SJSA1 (cell line): Measurements from ENCODE around the gene LHX4. TPM values are rescaled to one million over a fixed set of nuclear protein-coding genes. Genes with fewer than 3 reads are reported as not detected.

Experiments
- DNase-seq, 2 experiments: peaks; one replicate each; pipeline ENCODE4 v3.0.0-alpha.2; 2015 to 2020; ENCODE audit warnings: low spot score in 2 of 2, low read depth in 1 of 2
- H3K27ac ChIP-seq: fragments of 250-450 bp; sonication (Bioruptor Pico); 2 replicates; pipeline ENCODE4 v1.5.1; 2020; ENCODE audit warnings: mild to moderate bottlenecking, moderate library complexity
- H3K27me3 ChIP-seq: fragments of 250-450 bp; sonication (Bioruptor Pico); replicated peaks from 2 replicates; pipeline ENCODE4 v1.5.1; 2020; ENCODE audit warnings: mild to moderate bottlenecking, moderate library complexity
- H3K36me3 ChIP-seq: fragments of 250-450 bp; sonication (Bioruptor Pico); 2 replicates; pipeline ENCODE4 v1.5.1; 2020; ENCODE audit warnings: mild to moderate bottlenecking
- H3K4me1 ChIP-seq: fragments of 250-450 bp; sonication (Bioruptor Pico); replicated peaks from 2 replicates; pipeline ENCODE4 v1.6.1; 2021; ENCODE audit warnings: mild to moderate bottlenecking
- H3K4me3 ChIP-seq: fragments of 250-450 bp; sonication (Bioruptor Pico); 2 replicates; pipeline ENCODE4 v1.5.1; 2020; ENCODE audit warnings: mild to moderate bottlenecking
- H3K9me3 ChIP-seq: fragments of 250-450 bp; sonication (Bioruptor Pico); replicated peaks from 2 replicates; pipeline ENCODE4 v1.5.1; 2020; ENCODE audit warnings: mild to moderate bottlenecking
- total RNA-seq: library from RNA; depleted of rRNA; stranded (reverse); fragments of >200 nt; shearing (Covaris generic); gene quantifications from 2 replicates; pipeline ENCODE4 v1.2.3, GENCODE V29; 2014

LHX4 gene
- total RNA-seq, 1 experiment from 2014 or later = 4.6 TPM

GRCh38 chr1:180248731-180249681 is 18.9 kb downstream of the LHX4 start:
- H3K27me3 ChIP-seq = no peaks in the 10 kb centered on the region
- DNase-seq = peak; percentile 81 to 93
- no peaks in the 10 kb centered on the region for H3K9me3 ChIP-seq
- H3K4me1 ChIP-seq = peaks cover 64% of the 10 kb centered on the region
- peak overlapping the region; percentile 73 for H3K27ac ChIP-seq
- no peaks in the 10 kb centered on the region for H3K36me3 ChIP-seq
- no peak overlapping the region for H3K4me3 ChIP-seq

DNA sequence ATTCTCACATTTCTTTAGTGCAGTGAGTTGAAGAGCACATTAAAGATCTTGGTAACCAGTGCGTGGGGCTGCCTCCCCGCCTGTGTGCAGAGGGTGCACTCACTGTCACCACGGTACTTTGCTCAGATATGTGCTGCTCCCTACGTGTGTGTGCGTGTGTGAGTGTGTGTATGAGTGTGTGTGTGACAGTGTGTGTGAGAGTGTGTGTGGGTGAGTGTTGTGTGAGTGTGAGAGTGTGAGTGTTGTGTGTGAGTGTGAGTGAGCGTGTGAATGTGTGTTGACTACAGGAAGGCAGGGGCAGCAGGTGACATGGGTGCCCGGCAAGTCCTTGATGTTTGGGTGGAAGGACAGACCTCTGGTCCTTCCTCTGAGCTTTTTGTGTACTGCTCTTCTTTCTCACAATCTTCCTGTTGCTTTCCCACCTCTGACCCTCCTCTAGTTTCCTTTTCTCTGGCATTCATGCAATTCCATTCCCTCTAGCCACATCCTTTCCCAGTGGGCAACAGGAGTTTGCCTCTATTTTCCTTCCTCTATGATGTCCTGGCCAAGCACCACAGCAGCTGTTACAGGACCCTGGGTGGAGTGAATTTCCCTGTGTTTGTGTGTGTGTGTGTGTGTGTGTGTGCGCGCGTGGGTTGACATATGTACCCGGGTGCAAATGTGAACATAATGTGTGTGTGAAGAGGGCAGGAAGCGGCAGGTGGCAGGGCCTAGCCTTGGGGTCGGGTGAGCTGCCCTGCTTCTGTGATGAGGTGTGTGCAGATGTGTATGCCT is 19.8 kb downstream of the LHX4 start:
- DNase-seq = peak in 1 of 2 experiments; percentile 54
- H3K36me3 ChIP-seq = no peaks in the 10 kb centered on the region
- no peak overlapping the region for H3K4me3 ChIP-seq
- no peaks in the 10 kb centered on the region for H3K9me3 ChIP-seq
- H3K4me1 ChIP-seq = peaks cover 73% of the 10 kb centered on the region
- peak overlapping the region; percentile 73 for H3K27ac ChIP-seq
- H3K27me3 ChIP-seq = no peaks in the 10 kb centered on the region

- DNase-seq = no peak
- Histone ChIP-seq H3K27ac (peak overlapping the region; percentile 73), H3K9me3 (no peaks in the 10 kb centered on the region), H3K27me3 (no peaks in the 10 kb centered on the region), H3K4me3 (no peak overlapping the region), H3K36me3 (no peaks in the 10 kb centered on the region), H3K4me1 (peaks cover 78% of the 10 kb centered on the region)
Measured at GRCh38 chr1:180250499-180250770, 20.4 kb downstream of the LHX4 start.

- Histone ChIP-seq H3K27ac (no peak overlapping the region; the same call in 1 of the 2 replicates), H3K4me1 (peaks cover 84% of the 10 kb centered on the region), H3K27me3 (no peaks in the 10 kb centered on the region), H3K4me3 (no peak overlapping the region), H3K9me3 (no peaks in the 10 kb centered on the region), H3K36me3 (no peaks in the 10 kb centered on the region)
- DNase-seq = no peak
Measured at GRCh38 chr1:180250883-180251509, 20.9 kb downstream of the LHX4 start.

DNA sequence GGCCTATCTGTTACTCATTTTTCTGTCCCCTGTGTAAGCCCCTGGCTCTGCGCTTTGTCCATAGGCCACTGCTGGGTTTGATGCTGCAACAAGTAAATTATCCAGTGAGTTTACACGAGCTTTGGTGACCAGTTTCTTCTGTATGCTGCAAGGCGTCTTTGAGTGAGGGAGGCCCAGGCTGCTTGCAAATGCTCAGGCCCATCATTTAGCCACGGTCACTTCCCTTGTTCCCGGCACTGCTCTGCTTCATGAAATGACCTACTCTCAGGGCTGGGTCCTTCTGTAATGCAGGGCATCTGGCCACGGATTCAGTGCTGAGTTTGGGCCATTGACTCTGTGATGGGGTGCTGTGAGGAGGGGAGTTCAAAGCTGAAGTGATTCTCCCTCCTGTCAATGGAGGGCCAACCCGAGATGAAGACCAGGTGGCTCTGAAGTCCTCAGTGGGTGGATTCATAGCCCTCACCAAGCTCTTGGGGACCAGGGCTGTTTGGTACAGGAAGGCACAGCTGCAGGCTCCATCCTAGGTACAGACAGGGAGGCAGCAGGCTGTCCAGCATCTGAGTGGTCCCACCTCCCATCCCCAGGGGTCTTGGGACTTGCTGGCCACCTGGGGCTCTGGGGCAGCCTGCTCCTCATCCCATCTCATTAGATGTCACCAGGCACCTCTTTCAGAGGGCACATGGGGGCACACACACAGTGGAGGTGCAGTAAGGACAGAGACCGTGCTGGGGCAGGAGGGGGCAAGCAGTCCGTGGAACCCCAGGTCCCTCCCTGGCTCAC is 21.7 kb downstream of the LHX4 start:
- Histone ChIP-seq H3K27ac (no peak overlapping the region), H3K4me1 (peaks cover 85% of the 10 kb centered on the region), H3K27me3 (no peaks in the 10 kb centered on the region), H3K9me3 (no peaks in the 10 kb centered on the region), H3K4me3 (no peak overlapping the region), H3K36me3 (no peaks in the 10 kb centered on the region)
- no peak for DNase-seq

GRCh38 chr1:180252638-180253536 is 22.8 kb downstream of the LHX4 start:
- Histone ChIP-seq H3K4me3 (no peak overlapping the region), H3K27ac (peak overlapping the region; percentile 41; the same call in 1 of the 2 replicates), H3K4me1 (peaks cover 77% of the 10 kb centered on the region), H3K36me3 (no peaks in the 10 kb centered on the region), H3K27me3 (no peaks in the 10 kb centered on the region), H3K9me3 (no peaks in the 10 kb centered on the region)
- DNase-seq = peak; percentile 83 to 90

DNA sequence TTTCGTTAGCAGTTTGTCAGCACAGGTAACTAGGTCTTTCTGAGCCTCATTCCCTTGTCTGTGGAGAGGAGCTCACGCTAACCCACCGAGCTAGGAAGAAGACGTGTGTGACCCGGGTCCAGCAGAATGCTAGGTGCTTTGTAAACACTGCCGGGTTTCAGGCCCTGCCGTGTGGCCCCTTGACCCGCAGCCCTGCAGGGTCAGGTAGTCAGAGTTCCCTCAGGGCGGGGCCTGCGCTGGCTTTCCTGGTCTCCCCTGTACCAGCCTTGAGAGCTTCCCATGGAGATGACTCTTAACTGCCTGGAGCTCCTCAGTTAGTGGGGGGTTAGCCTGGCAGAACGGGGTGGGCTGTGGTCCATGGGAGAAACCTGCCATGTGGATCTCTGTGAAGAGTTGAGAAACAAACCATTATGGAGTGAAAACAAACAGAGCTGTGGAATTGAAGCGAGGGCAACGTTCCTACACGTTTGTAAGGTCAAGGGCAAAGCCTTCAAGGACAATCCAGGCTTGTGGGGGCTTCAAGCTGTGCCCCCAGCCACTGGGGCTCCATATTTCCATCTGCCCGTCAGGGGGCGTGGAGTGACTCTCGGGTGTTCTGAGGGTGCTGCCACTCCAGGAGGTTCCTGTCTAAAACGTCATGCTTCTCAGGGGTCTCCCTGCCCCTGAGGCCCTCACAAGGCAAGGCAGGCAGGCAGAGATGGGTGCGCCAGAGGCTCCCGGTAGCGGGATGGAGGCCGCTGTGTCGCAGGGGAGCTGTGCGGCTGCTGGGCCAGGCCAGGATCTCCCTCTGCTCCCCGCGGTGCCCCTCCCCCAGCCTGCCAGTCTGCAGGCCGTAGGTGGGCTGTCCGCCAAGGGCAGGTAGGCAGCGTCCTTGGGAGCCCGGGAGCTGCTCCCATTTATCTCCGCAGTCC is 23.8 kb downstream of the LHX4 start:
- Histone ChIP-seq H3K36me3 (no peaks in the 10 kb centered on the region), H3K27me3 (no peaks in the 10 kb centered on the region), H3K27ac (peak overlapping the region; percentile 41), H3K9me3 (no peaks in the 10 kb centered on the region), H3K4me1 (peaks cover 67% of the 10 kb centered on the region), H3K4me3 (no peak overlapping the region)
- DNase-seq = no peak

DNA sequence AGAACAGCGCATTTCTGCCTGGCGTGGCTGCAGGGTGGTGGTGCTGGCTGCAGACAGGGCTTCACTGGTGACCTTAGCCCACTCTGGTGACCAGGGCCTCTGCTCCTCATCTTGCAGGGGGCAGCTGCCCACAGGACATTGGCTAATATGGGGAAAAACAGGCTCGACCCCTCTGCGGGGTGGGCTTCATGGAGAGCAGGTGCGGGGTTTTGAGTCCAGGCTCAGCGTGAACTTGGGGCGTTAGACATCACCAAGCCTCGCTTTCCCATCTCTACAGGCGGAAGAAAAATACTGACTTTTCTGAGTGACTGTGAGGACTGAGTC is 24.4 kb downstream of the LHX4 start:
- Histone ChIP-seq H3K27ac (peak overlapping the region; percentile 41), H3K27me3 (no peaks in the 10 kb centered on the region), H3K36me3 (no peaks in the 10 kb centered on the region), H3K4me3 (no peak overlapping the region), H3K4me1 (peaks cover 61% of the 10 kb centered on the region), H3K9me3 (no peaks in the 10 kb centered on the region)
- no peak for DNase-seq

DNA sequence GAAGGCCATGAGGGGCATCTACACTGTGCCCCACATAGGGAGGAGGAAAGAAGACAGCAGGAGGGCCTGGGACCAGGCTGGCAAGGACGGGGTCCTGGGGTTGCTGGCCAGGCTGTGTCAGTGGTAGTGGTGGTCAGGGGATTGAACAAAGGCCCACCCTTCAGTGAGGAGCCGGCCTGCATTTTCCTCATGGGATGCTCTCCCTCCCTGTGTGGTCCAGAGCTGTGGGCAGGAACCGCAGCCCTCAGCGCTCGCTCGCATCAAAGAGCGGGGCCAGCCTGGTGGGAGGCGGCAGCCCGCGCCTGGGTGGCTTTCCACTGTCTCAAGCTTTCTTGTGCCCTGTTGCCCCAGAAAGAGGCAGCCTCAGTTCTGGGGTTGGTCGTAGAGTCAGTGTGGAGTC is 24.8 kb downstream of the LHX4 start:
- Histone ChIP-seq H3K4me1 (peaks cover 57% of the 10 kb centered on the region), H3K36me3 (no peaks in the 10 kb centered on the region), H3K9me3 (no peaks in the 10 kb centered on the region), H3K27ac (peak overlapping the region; percentile 41), H3K27me3 (no peaks in the 10 kb centered on the region), H3K4me3 (no peak overlapping the region)
- peak; percentile 89 to 94 for DNase-seq

DNA sequence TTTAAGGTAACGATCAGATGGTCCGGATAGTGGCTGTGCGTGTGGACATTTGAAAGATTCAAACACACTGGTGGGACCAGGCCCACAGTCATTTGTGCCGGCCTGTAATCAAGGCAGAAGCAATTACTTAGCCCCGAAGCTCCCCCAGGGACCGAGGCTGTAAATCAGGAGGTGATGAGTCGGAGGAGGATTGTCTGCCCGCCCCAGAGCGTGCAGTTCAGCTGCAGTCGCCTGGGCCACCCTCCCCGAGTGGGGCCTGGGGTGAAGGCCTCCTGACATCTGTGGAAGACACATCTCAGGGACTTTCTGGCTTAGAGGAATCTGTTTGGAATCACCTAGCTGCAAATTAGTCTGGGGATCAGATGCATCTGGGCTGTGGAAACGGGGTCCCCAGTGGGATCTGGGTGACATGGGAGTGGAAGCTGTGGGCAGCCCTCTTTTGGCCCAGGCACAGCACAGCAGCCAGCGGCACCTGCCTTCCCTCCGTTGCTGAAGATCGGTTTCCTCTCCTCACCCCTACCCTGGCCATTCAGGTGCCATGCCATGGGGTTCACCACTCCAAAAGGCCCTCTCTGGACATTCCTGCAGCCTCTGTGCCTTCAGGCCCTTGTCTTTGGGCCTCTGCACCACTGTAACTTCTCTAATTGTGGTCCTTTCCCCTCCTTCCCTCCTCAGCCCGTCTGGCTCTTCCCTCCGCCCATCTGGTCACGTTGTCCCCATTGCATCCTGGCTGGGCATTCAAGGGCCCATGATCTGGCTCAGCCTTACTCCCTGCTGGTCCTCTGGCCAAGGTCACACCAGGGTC is 25.7 kb downstream of the LHX4 start:
- no peaks in the 10 kb centered on the region for H3K36me3 ChIP-seq
- peak in 1 of 2 experiments; percentile 69 for DNase-seq
- peak overlapping the region; percentile 3 for H3K27ac ChIP-seq
- peaks cover 50% of the 10 kb centered on the region for H3K4me1 ChIP-seq
- H3K4me3 ChIP-seq = no peak overlapping the region
- no peaks in the 10 kb centered on the region for H3K9me3 ChIP-seq
- no peaks in the 10 kb centered on the region for H3K27me3 ChIP-seq

GRCh38 chr1:180256341-180257027 is 26.4 kb downstream of the LHX4 start:
- Histone ChIP-seq H3K27me3 (no peaks in the 10 kb centered on the region), H3K4me1 (peaks cover 50% of the 10 kb centered on the region), H3K27ac (peak overlapping the region; percentile 3), H3K36me3 (no peaks in the 10 kb centered on the region), H3K9me3 (no peaks in the 10 kb centered on the region), H3K4me3 (no peak overlapping the region)
- DNase-seq = no peak
